Liver (tissue), 9 donors: ENCODE data around the gene FAM184B. TPM values are rescaled to one million over a fixed set of nuclear protein-coding genes. Genes with fewer than 3 reads are reported as not detected.

Experiments used
- DNase-seq: peaks from one replicate; pipeline ENCODE4 v3.0.0-alpha.2; 2017; ENCODE audit warnings: low spot score
- H3K27ac ChIP-seq, 2 donors: one replicate each; pipeline ENCODE4 v1.7.0; 2013; ENCODE audit warnings: inconsistent platforms in 2 of 2, low read length in 2 of 2, control low read depth in 1 of 2, low read depth in 1 of 2, mild to moderate bottlenecking in 1 of 2
- H3K27me3 ChIP-seq, 4 donors: one replicate each; pipeline versions ENCODE4 v1.6.1 to v1.7.0; 2013; ENCODE audit warnings: low read length in 3 of 4, inconsistent platforms in 1 of 4, mild to moderate bottlenecking in 1 of 4, moderate library complexity in 1 of 4; ENCODE audit not compliant: control insufficient read depth in 4 of 4, insufficient read depth in 4 of 4
- H3K36me3 ChIP-seq, 4 donors: one replicate each; pipeline versions ENCODE4 v1.6.1 to v1.7.0; 2013; ENCODE audit warnings: low read length in 3 of 4, mild to moderate bottlenecking in 3 of 4, low read depth in 1 of 4, moderate library complexity in 1 of 4; ENCODE audit not compliant: control insufficient read depth in 4 of 4, insufficient read depth in 3 of 4
- H3K4me1 ChIP-seq, 4 donors: one replicate each; pipeline versions ENCODE4 v1.6.1 to v1.7.0; 2013; ENCODE audit warnings: low read length in 3 of 4, mild to moderate bottlenecking in 3 of 4, moderate library complexity in 1 of 4; ENCODE audit not compliant: control insufficient read depth in 4 of 4, insufficient read depth in 4 of 4
- H3K4me3 ChIP-seq, 3 donors: one replicate each; pipeline versions ENCODE4 v1.6.1 to v1.7.0; 2013; ENCODE audit warnings: low read length in 3 of 3, control low read depth in 1 of 3, low read depth in 1 of 3, mild to moderate bottlenecking in 1 of 3
- H3K9ac ChIP-seq, 2 donors: one replicate each; pipeline ENCODE4 v1.7.0; 2013; ENCODE audit warnings: low read length in 2 of 2, mild to moderate bottlenecking in 2 of 2, moderate library complexity in 2 of 2, control low read depth in 1 of 2, low read depth in 1 of 2
- H3K9me3 ChIP-seq, 4 donors: one replicate each; pipeline versions ENCODE4 v1.6.1 to v1.7.0; 2013; ENCODE audit warnings: low read length in 3 of 4; ENCODE audit not compliant: control insufficient read depth in 4 of 4
- FOXA1 ChIP-seq: IDR thresholded peaks from 2 replicates; pipeline ENCODE4 v1.6.1; 2016; ENCODE audit warnings: antibody characterized with exemption
- FOXA2 ChIP-seq: IDR thresholded peaks from 2 replicates; pipeline ENCODE4 v1.6.1; 2016; ENCODE audit warnings: antibody characterized with exemption
- HNF4A ChIP-seq, 2 donors: conservative IDR thresholded peaks; 2 replicates each; pipeline ENCODE4 v1.6.1; 2016; ENCODE audit warnings: antibody characterized with exemption in 2 of 2, mild to moderate bottlenecking in 2 of 2
- HNF4G ChIP-seq: IDR thresholded peaks from 2 replicates; pipeline ENCODE4 v1.6.1; 2016; ENCODE audit warnings: antibody characterized with exemption
- JUND ChIP-seq, 2 donors: IDR thresholded peaks; 2 replicates each; pipeline ENCODE4 v1.6.1; 2016; ENCODE audit warnings: antibody characterized with exemption in 2 of 2
- MAX ChIP-seq: IDR thresholded peaks from 2 replicates; pipeline ENCODE4 v1.6.1; 2016; ENCODE audit warnings: antibody characterized with exemption
- NR2F2 ChIP-seq: IDR thresholded peaks from 2 replicates; pipeline ENCODE4 v1.6.1; 2016; ENCODE audit warnings: antibody characterized with exemption
- REST ChIP-seq: IDR thresholded peaks from 2 replicates; pipeline ENCODE4 v1.6.1; 2016; ENCODE audit warnings: antibody characterized with exemption, mild to moderate bottlenecking
- RXRA ChIP-seq, 2 donors: IDR thresholded peaks; 2 replicates each; pipeline ENCODE4 v1.6.1; 2017 to 2018; ENCODE audit warnings: antibody characterized with exemption in 2 of 2, mild to moderate bottlenecking in 1 of 2
- SP1 ChIP-seq: IDR thresholded peaks from 2 replicates; pipeline ENCODE4 v1.6.1; 2018; ENCODE audit warnings: antibody characterized with exemption, mild to moderate bottlenecking
- TAF1 ChIP-seq: conservative IDR thresholded peaks from 2 replicates; pipeline ENCODE4 v1.6.1; 2016; ENCODE audit warnings: antibody characterized with exemption, mild to moderate bottlenecking
- ZBTB33 ChIP-seq: IDR thresholded peaks from 2 replicates; pipeline ENCODE4 v1.6.1; 2016; ENCODE audit warnings: antibody characterized with exemption
- WGBS: extraction: QIAGEN DNeasy Blood & Tissue Kit; methylation state at CpG from one replicate; pipeline ENCODE4 v1.1.7; 2013; 5-methylcytosine and 5-hydroxymethylcytosine counted together
- polyA plus RNA-seq, 2 donors: library from polyadenylated mRNA; stranded (reverse) in 1 of 2; unstranded in 1 of 2; fragments of 200-250 nt in 1 of 2; fragments of >200 nt in 1 of 2; fragmentation: Nextera tagmentation in 1 of 2; extraction: Ambion mirVana in 1 of 2; gene quantifications; one replicate each; pipeline versions ENCODE4 v1.2.1 to v1.2.3, GENCODE V29; 2013 to 2015
- total RNA-seq, 2 donors: library from RNA; depleted of rRNA; stranded (reverse); fragments of >200 nt; gene quantifications; one replicate each; pipeline ENCODE4 v1.2.3, GENCODE V29; 2014
- donor health status: healthy.
- donor health status: healthy.
- donor health status: healthy.
- donor health status: healthy.
- donor health status: healthy.

Gene FAM184B
- total and polyA plus RNA-seq, 4 donors: 0.01 TPM; not detected in 3

GRCh38 chr4:17771284-17771908 is 10.0 kb downstream of the FAM184B start:
- Histone ChIP-seq H3K36me3 (no peaks in the 10 kb centered on the region), H3K4me1 (no peaks in the 10 kb centered on the region), H3K27me3 (no peaks in the 10 kb centered on the region), H3K9ac (no peak overlapping the region), H3K27ac (no peak overlapping the region), H3K4me3 (no peak overlapping the region), H3K9me3 (peaks cover 0 to 4% (median 0%) of the 10 kb centered on the region in 4 donors)
- TF ChIP-seq RXRA (IDR thresholded peaks at IDR 0.05) (no peak), TAF1 (no peak), SP1 (no peak)
- no peak for DNase-seq
- WGBS: 77% methylated on average over 8 of the region's 8 CpGs

GRCh38 chr4:17770845-17771244 is 10.6 kb downstream of the FAM184B start:
- no peaks in the 10 kb centered on the region for H3K4me1 ChIP-seq
- H3K9ac ChIP-seq: no peak overlapping the region
- no peak overlapping the region for H3K4me3 ChIP-seq
- DNase-seq: no peak
- WGBS: 80% methylated on average over 4 of the region's 4 CpGs
- H3K27me3 ChIP-seq: peaks cover 0 to 2% (median 0%) of the 10 kb centered on the region in 4 donors
- peaks cover 0 to 7% (median 0%) of the 10 kb centered on the region in 4 donors for H3K9me3 ChIP-seq
- no peak for TF ChIP-seq HNF4G
- TF ChIP-seq SP1: no peak
- no peak for TF ChIP-seq ZBTB33
- TF ChIP-seq NR2F2: no peak
- TF ChIP-seq RXRA (IDR thresholded peaks at IDR 0.05): no peak
- no peak overlapping the region for H3K27ac ChIP-seq
- no peaks in the 10 kb centered on the region for H3K36me3 ChIP-seq

GRCh38 chr4:17769406-17770174 is 11.8 kb downstream of the FAM184B start:
- Histone ChIP-seq H3K27me3 (peaks cover 0 to 3% (median 0%) of the 10 kb centered on the region in 4 donors), H3K4me1 (no peaks in the 10 kb centered on the region), H3K27ac (no peak overlapping the region), H3K9me3 (peaks cover 0 to 7% (median 0%) of the 10 kb centered on the region in 4 donors), H3K9ac (no peak overlapping the region), H3K36me3 (no peaks in the 10 kb centered on the region), H3K4me3 (no peak overlapping the region)
- 73% methylated on average over 8 of the region's 8 CpGs for WGBS
- TF ChIP-seq REST (no peak), MAX (no peak), HNF4A (conservative IDR thresholded peaks at IDR 0.05) (no peak), HNF4G (no peak), FOXA2 (no peak), RXRA (IDR thresholded peaks at IDR 0.05) (no peak), FOXA1 (no peak), ZBTB33 (no peak), JUND (IDR thresholded peaks at IDR 0.05) (no peak)
- DNase-seq: no peak
